K562 (cell line): ENCODE data around the gene ZNF334.
A peak's percentile ranks its signal among the peaks of the same experiment; 100 is the strongest.

ENCODE experiments used
- EZH2 ChIP-seq: IDR thresholded peaks from 2 replicates; pipeline ENCODE4 v1.6.1; 2012; ENCODE audit warnings: low read depth, mild to moderate bottlenecking, inconsistent platforms, low read length, borderline replicate concordance
- KDM1A ChIP-seq, 2 experiments: fragments of 450-650 bp; IDR thresholded peaks; 2 replicates each; pipeline ENCODE4 v1.6.1; 2016; ENCODE audit warnings: mild to moderate bottlenecking in 2 of 2
- ZKSCAN1 ChIP-seq: fragments of 150-350 bp; IDR thresholded peaks from 2 replicates; pipeline ENCODE4 v1.6.1; 2016; ENCODE audit warnings: low read depth, low read length
- ZNF3 ChIP-seq: fragments of 250-450 bp; sonication (Bioruptor Pico); IDR thresholded peaks from 2 replicates; pipeline ENCODE4 v1.5.0; 2021; ENCODE audit warnings: mild to moderate bottlenecking, moderate library complexity
- TF ChIP-seq, protein P1 (sequence below), 3 experiments: IDR thresholded peaks in 2 of 3; conservative IDR thresholded peaks in 1 of 3; 2 replicates each; pipeline ENCODE4 v1.5.1; 2011 to 2012; ENCODE audit warnings: low read length in 3 of 3, mild to moderate bottlenecking in 3 of 3, control low read depth in 2 of 3, improper control_type of control experiment in 1 of 3, inconsistent platforms in 1 of 3, low read depth in 1 of 3, mixed read lengths in 1 of 3, moderate library complexity in 1 of 3; ENCODE audit not compliant: insufficient read depth in 2 of 3

DNA sequence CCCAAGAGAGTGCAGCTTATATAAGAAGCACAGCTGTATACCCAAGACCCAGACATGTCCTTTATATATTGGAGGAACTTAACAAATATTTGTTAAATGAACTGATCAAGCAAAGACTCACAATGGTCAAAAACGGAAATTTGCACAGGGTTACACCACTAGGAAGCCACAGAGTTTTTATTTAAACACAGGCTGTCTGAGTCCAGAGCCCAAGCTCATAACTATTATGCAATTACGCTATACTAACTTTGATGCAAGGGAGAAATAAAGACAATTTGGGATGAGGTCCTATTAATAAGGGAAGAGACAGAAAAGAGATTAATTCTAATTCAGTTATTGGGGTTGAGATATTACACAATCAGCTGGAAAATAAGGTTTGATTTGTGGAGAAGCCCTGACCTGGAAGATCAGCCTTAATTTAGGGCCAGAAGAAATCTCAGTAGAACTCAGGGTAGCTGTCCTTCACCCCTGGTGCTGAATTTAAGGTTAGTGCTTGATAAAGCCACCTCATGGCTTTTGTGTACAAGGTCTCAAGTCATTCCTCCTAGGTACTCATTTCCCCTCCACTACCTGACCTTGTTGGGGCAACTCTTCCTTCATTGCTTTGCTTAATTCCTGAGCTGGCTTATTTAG is 10.5 kb upstream of the ZNF334 start:
- TF ChIP-seq ZNF3 (CRISPR knock-in tag) (no peak), EZH2 (no peak), ZKSCAN1 (no peak), KDM1A (IDR thresholded peaks at IDR 0.05) (peak; percentile 63 to 65; a peak in 3 of 4 replicates)
- TF ChIP-seq, protein P1, sequence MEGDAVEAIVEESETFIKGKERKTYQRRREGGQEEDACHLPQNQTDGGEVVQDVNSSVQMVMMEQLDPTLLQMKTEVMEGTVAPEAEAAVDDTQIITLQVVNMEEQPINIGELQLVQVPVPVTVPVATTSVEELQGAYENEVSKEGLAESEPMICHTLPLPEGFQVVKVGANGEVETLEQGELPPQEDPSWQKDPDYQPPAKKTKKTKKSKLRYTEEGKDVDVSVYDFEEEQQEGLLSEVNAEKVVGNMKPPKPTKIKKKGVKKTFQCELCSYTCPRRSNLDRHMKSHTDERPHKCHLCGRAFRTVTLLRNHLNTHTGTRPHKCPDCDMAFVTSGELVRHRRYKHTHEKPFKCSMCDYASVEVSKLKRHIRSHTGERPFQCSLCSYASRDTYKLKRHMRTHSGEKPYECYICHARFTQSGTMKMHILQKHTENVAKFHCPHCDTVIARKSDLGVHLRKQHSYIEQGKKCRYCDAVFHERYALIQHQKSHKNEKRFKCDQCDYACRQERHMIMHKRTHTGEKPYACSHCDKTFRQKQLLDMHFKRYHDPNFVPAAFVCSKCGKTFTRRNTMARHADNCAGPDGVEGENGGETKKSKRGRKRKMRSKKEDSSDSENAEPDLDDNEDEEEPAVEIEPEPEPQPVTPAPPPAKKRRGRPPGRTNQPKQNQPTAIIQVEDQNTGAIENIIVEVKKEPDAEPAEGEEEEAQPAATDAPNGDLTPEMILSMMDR (IDR thresholded peaks at IDR 0.05 in 2 of 3, conservative IDR thresholded peaks at IDR 0.05 in 1 of 3; ENCODE audit: insufficient read depth in 2 of 3, low read depth in 1 of 3, low read length in 3 of 3), result no peak
